SH-SY5Y (cell line): ENCODE measurements around the gene KDM7A.

Experiments
- GATA2 ChIP-seq: IDR thresholded peaks from 2 replicates; pipeline ENCODE4 v1.6.1; 2011; ENCODE audit warnings: mild to moderate bottlenecking, low read depth, low read length
- GATA3 ChIP-seq: IDR thresholded peaks from 2 replicates; pipeline ENCODE4 v1.6.1; 2011; ENCODE audit warnings: low read depth, mild to moderate bottlenecking, low read length, moderate library complexity

The KDM7A gene

GRCh38 chr7:140176811-140177702, at the start of gene KDM7A:
TSS of gene KDM7A (minus strand) at chr7:140176983. CDS start at chr7:140176937, 46 bp downstream.
- TF ChIP-seq GATA2, result no peak
- no peak for TF ChIP-seq GATA3

- no peak for TF ChIP-seq GATA3
- TF ChIP-seq GATA2, result no peak
Observed at GRCh38 chr7:140225562-140226249, 48.9 kb upstream of the KDM7A start.

DNA sequence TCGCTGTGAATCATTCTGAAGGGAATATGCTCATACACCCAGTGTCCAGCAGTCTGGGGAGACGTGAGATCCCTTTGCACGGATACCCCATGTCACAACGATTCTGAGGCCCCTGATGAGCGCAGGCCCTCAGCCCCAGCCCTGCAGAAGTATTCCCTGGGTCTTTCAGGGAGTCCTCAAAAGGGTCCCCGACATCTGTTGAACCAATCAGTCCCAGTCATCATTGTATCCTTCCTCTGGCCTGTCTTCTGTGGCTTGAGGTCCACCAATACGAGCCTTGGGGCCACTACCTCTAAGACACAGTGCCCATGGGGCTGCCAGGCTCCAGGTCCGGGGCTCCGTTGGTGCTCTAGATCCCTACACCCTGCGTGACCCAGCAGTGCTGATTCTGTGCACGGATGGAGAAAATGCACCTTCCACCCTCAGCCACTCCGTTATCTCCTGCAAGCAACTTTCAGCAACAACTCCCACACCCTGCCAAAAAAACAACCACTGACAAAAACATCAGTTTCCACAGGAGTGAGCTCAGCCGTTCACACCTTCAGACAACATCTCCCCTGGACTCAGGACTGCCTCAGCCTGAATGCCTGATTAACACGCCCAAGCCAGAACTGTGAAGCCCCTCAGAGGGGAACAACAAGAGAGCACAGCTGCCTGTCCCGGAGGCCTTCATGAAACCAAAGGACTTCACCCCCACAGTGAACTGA, 46.9 kb upstream of the KDM7A start:
- TF ChIP-seq GATA2, result no peak
- TF ChIP-seq GATA3, result no peak

DNA sequence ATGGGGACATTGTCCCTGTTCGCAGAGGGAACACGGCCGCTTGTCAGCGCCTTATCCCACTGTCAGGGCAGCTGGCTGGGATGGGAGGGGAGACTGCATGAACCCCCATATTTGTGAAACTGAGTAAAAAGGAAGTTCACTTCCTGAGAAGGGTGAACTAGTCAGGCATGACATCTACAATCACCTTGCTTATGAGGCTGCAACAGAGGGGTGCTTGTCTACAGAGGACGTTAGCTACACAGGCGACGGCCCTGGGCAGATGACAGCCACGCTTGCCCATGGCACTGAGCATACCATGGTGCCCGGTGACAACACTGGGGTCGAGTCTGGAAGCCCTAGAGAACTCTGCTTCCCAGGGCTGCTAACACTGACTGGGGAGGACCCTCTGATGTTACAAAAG, 46.0 kb upstream of the KDM7A start:
- no peak for TF ChIP-seq GATA3

DNA sequence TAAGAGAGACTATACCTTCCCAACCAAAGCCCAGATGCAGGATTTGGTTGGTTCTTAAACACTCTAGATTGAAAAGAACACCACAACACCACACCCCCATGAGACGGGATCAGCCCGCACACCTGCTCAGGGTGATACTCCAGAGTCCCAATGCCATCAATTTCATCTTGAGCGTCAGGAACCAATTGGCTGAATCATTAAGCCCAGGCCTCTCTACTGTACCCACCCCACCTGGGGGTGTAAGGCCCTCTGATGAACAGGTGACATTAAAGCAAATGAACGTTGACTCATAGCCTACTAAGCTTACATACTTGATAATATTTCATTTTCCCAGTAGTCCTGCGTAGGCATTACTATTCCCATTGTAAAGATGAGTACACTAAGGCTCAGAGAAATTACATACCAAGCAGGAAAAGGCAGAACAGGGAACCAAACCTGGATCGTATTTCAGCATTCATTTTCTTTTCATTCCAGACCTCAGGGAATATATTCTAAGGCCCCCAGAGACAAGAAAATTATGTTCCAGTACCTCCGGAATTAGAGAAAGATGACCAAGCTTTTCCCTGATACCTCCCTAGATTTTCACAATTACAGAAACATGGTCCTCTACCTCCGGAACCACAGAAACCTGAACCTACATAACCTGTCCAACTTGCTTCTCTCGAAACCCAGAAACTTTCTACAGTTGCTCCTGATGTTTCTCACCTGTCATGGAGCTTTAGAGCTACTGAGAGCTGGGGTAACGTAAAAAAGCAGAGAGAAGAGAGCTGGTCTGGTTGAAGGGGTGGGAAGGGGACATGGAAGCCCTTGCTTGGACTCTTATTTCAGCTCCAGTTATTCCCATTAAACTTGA, 43.1 kb upstream of the KDM7A start:
- TF ChIP-seq GATA2, result no peak
- no peak for TF ChIP-seq GATA3

GRCh38 chr7:140218656-140219055, 41.9 kb upstream of the KDM7A start:
- TF ChIP-seq GATA2, result no peak
- TF ChIP-seq GATA3, result no peak

DNA sequence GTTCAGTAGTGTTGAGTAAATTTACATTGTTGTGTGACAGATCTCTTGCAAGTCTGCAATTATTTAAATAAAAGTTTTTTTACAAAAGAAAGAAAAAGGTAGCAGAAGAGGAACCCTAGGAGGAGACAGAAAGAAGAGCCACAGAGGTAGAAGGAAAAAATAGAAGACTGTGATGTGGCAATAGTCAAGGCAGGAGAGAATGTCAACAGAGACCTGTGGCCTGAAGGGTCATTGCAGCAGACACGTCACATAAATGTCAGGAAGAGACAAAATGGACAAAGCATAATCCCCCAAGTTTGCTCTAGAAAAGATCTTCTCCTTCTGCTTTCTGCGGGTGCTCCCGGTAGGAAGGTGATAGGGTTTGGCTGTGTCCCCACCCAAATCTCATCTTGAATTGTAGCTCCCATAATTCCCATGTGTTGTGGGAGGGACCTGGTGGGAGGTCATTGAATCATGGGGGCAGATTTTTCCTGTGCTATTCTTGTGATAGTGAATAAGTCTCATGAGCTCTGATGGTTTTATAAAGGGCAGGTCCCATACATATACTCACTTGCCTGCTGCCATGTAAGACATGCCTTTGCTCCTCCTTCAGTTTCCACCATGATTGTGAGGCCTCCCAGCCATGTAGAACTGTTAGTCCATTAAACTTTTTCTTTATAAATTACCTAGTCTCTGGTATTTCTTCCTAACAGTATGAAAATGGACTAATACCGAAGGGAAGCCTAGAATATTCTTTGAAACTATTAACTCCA, 41.1 kb upstream of the KDM7A start:
- no peak for TF ChIP-seq GATA2
- no peak for TF ChIP-seq GATA3

DNA sequence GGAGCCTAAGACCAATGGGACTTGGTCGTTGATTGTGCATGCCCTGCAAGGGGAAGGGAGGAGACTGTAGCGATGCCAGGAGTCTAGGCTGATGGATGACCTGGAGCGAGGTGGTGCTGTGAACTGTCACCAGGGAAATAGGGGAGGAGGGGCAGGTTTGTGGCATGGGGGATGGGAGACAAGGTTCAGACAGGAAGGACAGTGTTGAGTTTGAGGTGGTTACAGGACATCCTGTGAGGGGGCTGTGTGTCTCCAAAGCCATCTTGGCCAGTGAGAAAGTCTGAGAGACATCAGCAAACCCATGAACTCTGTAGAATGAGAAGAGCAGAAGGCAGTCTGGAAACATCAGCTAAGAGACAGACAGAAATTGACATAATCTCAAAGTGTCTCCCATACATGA, 38.5 kb upstream of the KDM7A start:
- TF ChIP-seq GATA3, result no peak
- no peak for TF ChIP-seq GATA2

DNA sequence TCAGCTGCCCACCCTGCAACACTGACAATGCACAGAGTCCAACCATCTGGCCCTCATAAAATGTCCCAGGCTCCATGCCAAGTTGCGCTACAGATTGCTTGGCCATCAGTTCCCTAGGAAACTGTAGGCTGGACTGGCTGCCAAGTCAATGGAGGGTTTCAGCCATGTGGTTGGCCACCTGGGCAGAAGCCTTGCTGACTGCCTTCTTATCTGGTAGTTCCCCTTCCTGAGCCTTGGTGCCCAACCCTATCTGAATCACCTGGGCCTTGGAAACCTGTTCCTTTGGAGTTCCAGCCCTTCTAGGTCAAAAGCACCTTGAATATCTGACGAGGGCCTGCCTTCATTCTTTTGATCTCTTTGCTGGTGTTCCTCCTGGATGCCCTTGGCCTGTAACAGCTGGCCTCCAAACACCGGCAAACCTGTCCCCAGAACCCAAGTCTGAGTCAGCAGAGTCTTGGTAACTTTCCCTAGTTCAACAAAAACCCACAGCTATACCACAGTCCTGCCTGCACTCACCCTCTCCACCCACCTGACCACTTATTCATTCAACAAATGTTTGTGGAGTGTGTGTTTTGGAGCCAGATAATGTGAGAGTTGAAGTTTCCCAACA, 37.4 kb upstream of the KDM7A start:
- TF ChIP-seq GATA2 (no peak), GATA3 (no peak)

DNA sequence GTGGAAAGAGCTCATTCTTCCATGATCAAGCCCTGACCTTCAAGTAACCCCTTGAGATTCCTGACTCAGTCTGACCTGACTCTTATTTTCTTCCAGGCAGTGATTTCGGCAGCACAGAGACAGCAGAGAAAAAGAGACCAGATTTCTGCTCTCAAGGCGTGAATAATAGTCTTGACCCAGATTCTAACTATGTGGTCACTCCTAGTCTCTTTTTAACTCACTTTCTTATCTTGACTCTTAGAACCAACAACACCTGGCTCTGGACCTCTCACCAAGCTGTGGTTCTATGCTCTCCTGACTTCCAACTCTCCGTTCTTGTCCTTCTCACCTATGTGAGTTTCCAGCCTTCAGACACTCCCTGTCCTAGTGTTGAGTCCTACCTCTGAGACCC, 36.9 kb upstream of the KDM7A start:
- TF ChIP-seq GATA2 (no peak), GATA3 (no peak)

DNA sequence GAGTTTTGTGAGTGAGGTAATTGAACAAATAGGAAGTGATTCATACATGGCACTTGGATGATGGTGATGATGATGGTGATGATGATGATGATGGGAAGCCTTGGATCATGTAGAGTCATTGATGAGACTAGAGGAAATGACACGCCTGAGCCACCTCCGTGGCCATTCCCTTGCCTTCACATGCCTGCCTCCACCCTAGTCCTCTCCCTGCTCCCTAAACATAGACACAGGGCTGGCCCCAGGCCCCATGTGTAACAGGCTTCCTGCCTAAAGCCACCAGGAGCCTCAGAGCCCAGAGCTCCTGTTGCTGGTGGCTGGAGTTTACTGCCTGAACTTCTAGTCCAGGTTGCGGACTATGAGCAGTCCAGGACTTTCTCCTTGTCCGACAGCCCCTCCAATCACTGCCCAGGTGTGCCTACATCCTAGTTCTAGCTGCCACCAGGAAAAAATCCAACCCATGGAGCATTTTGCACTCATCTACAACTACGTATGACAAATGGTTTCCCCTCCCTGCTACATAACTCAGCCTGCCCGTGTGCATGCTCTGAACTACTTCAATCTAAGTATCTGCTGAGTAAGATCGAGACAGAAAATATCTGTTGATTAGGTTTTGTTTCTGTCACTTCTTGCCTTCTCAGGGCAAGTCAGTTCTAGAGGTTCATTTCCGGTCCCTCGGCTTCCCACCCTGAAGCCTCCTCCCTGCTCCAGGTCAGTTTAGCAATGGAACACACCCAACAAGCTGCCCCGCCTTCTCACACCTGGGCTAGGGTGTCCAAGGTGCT, 35.5 kb upstream of the KDM7A start:
- no peak for TF ChIP-seq GATA2
- TF ChIP-seq GATA3, result no peak

- no peak for TF ChIP-seq GATA3
- no peak for TF ChIP-seq GATA2
Observed at GRCh38 chr7:140211698-140212097, 34.9 kb upstream of the KDM7A start.
